SIG-M5 (cell line): ENCODE results near the gene EFNA2.
"Not testable (repeated sequence)": the region's sequence is repeated elsewhere in the genome, so short reads cannot be mapped to it uniquely, and the experiment has no call there.

ENCODE experiments used
- DNase-seq: peaks from one replicate; lab custom pipeline; 2025; lab: John Stamatoyannopoulos, UW

The EFNA2 gene

GRCh38 chr19:1298235-1298634 lies 12.6 kb downstream of the EFNA2 start:
- DNase-seq: no peak

DNA sequence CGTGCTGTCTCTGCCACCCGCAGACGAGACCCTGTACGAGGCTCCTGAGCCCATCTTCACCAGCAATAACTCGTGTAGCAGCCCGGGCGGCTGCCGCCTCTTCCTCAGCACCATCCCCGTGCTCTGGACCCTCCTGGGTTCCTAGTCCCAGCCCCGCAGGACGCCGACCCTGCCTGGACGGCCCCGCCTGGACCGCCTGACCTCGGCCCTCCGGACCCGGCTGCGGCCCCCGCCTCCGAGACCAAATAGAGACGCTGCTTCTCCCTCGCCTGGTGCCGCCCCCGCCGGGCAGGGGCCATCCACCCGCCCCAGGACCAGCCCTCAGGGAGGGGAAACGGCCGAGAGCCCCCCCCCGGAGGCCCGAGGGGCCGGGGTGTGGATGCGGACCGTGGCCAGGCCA lies 14.1 kb downstream of the EFNA2 start:
- no peak for DNase-seq

DNA sequence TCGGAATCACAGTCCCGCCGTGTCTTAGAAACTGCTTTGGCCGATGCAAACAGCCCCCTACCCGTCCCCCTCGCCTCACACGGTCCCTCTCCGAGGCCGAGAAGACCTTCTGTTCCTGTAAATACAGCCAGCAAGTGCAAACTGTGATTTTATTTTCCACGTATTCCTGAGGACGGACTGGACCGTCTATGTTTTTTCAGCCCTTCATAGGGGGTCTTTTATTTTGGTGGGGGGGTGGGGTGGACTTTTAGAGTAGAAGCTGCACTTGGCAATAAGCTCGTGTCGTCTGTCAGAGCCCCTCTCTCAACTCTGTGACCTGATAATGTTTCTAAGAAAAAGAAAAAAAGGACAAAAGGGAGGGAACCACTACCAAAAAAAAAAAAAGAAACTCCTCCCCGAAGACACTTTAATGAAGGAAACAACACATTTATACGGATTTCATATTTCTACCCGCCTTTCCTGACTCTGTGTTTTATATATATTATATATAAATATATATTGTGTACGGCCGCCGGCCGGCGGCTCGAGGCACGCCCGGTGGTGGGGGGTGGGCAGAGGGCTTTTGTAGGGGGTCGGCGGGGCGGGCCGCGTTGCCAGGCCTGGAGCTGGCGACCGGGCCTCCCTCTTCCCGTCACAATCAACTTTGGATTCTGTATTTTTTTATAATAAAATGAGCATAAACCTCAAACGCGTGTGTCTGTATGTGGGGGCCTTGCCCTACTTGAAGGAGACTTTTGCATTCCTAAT lies 15.2 kb downstream of the EFNA2 start:
- no peak for DNase-seq

DNA sequence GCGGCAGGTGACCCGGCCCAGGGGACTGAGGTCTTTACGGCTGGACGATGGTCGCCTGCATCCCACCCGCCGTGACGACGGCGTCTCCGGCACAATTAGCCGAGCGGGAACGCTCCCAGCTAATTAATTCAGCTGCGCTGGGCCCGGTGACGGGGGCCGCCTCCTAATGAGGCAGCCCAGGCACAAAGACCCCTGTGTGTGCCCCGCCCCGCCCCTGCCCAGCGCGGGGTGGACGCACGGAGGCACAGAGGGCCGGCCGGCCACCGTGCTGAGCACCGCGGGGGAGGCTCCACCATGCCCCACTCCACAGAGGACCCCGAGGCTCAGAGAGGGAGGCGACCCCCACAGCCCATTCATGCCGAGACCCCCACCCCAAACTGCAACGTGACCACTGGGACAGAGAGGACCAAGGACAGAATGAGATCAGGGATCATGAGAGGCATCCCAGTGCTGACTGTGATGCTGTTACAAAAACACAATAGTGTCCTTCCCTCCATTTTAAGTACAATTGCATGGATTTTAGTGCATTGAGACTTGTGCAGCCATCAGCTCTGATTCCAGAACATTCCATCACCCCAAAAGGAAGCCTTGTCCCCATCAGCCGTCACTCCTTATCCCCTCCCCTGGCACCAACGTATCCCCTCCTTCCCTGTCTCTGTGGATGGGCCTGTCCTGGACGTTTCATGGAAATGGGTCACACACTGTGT lies 17.0 kb downstream of the EFNA2 start:
- DNase-seq: no peak

- DNase-seq: no peak
Observed at GRCh38 chr19:1304197-1304924, 18.7 kb downstream of the EFNA2 start.

GRCh38 chr19:1305354-1305753 lies 19.7 kb downstream of the EFNA2 start:
- DNase-seq: not testable (repeated sequence)

GRCh38 chr19:1307320-1307719 lies 21.6 kb downstream of the EFNA2 start:
- DNase-seq: no peak

GRCh38 chr19:1307755-1308303 lies 22.2 kb downstream of the EFNA2 start:
- DNase-seq: no peak

- DNase-seq: no peak
Observed at GRCh38 chr19:1308718-1309117, 23.0 kb downstream of the EFNA2 start.

- no peak for DNase-seq
Observed at GRCh38 chr19:1309977-1310852, 24.5 kb downstream of the EFNA2 start.

GRCh38 chr19:1310853-1311180 lies 25.1 kb downstream of the EFNA2 start:
- no peak for DNase-seq

- no peak for DNase-seq
Observed at GRCh38 chr19:1311543-1312091, 25.9 kb downstream of the EFNA2 start.

DNA sequence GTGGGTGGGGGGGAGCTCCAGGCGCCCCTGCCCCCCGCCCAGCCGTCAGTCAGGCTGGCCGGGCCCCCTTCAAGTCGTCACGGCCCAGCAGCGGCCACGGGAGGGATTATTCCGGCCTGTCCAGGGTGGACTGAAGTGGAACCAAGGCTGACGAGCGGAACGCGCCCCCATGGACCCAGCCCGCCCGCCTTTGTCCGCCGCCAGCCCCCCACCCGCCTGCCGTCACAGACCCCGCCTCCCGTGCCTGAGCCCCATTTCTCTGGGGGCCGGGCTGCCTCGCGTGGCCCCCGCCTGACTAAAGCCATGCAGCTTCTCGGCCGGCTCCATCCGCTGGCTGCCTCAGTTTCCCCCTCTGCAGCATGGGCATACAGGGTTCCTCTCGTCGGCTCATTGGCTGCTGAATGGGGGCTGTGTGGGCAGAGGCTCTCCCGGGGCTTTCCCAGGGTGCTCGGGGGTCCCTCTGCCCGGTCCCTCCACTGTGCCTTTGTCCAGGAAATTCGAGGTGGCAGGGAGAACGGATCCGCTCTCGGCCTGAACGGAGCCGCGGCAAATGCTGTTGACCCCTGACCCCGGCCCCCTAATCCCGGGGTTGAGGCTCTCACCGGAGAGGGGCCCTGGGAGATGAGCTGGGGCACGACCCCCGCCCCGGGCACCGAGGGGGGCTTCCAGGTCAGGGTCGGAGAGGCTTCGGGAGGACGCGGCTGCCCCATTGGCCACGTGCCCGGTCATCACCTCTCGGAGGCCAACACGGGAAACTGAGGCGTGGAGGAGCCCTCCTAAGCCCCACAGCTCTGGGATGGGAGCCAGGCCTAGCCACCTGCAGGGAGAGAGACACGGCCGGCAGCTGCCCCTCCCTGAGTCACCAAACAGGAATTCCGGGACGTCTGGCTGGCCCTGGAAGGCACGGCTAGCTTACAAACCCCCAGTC lies 27.4 kb downstream of the EFNA2 start:
- DNase-seq: no peak

DNA sequence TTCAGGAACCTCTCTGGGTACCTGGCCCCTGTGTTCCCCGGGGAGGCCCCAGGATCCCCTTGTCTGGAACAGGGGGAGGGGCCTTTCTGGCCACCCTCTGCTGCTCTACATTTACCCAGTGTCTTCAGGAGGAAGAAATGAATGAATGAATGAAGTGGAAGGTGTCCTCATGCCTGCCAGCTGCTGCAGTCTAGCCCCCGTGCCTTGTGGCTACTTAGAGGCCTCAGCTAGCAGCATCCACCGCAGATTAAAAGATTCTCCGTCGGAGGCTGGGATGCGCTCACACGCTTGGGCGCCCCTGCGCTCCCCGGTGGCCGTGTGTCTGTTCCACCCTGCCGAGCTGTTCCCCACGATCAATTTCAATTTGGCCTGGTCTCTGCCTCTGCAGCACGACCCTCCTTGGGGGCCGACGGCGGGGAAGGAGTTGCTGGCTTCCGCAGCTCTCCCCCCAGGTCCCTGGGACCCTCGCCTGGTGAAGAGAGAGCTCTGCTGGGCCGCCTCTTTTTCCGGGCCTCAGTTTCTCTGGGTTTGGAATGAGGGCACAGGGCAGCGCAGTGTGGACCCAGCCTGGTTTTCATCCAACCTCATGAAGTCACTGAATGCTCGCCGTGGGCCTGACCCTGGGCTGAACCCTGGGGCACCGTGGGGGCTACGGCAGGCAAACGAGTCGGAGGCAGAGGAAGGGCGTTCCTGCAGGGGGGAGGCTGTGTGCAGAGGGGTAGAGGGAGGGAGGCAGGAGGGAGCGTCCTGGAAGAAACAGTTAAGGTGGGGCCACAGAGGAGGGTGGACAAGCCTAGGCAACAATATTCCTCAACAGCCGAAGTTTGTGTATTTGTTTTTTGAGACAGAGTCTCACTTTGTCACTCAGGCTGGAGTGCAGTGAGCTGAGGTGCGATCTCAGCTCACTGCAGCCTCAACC lies 28.3 kb downstream of the EFNA2 start:
- no peak for DNase-seq

DNA sequence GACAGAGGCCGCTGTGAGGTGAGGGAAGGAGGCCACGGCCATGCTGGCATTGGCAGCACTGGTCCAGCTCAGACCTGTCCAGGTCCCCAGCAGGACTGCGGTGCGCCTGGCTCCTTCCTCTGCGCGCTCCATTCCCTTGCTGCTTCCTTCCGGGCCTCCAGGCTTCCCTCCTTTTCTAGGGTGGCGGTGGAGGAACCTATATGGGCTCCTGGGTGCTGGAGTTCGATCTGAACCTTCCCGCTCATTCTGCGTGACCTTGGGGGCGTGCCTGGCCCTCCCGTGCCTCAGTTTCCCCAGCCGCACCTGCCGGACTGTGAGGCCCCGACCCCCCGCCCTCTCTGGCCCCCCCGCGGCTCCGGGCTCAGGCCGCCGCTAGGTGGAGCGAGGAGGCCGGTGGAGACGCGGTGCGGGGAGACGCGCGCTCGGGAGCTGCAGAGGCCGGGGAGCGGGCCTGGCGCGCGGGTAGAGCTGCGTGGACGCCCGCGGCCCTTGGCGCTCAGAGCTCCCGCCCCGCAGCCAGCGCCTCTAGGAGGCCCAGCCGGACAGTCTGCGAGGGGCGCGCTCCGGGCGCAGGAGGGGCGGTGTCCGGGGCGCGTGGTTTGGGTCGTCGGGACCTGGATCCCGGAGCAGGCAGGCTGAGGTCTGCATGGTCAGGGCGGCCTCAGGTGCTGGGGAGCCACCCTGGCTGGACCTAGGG lies 29.9 kb downstream of the EFNA2 start:
- no peak for DNase-seq

- no peak for DNase-seq
Observed at GRCh38 chr19:1316466-1316865, 30.8 kb downstream of the EFNA2 start.

GRCh38 chr19:1317274-1318003 lies 31.8 kb downstream of the EFNA2 start:
- DNase-seq: no peak
